ENCODE data around the gene PARVG.

Gene PARVG

DNA sequence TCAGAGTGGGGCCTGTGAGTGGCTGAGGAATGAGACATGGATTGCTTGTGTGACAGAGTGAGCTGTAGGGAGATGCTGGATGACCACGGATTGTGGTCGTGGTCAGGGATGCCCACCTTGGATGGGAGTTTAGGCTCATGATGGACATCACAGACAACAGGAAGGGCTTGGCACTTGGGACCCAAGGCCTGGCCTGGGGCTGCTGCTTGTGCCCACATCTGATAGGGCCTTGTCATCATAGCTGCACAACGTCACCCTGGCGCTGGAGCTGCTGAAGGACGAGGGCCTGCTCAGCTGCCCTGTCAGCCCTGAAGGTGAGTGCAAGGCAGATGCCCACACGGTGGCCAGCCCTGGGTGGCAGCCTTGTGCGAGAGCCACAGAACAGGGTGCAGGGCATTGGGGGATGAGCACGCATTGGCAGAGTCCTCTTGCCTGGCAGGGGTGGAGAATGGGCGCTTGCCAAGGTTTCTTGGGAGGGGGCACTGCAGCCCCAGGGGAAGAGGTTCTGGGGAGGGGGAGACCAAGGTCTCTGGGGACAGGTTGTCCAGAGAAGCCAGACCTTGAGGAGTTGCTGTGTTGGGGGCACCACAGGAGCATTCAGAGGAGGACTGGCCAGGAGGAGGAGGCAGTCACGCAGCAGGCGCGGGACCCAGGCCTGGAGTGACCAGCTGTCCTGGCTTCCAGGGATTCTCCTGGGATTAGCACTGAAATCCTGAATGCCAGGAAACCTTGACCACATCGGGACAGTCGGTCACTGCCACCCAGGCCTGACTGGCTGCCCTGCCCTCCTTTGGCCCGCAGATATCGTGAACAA lies 25.0 kb downstream of the PARVG start:
- no peak overlapping the region for H2AK5ac ChIP-seq (ENCODE audit: low read length, severe bottlenecking)
- no peak for DNase-seq
- WGBS: 87% methylated on average over 16 of the region's 16 CpGs
- no peak overlapping the region for H4K91ac ChIP-seq (ENCODE audit: low read length)
- H3K23ac ChIP-seq (ENCODE audit: low read length in 2 of 2): no peak overlapping the region
- no peak overlapping the region for H2BK12ac ChIP-seq (ENCODE audit: low read length in 2 of 2)
- H2BK120ac ChIP-seq (ENCODE audit: low read depth, low read length): no peak overlapping the region
- H3K4me3 ChIP-seq (ENCODE audit: insufficient read depth in 1 of 2, low read depth in 1 of 2, low read length in 2 of 2): no peak overlapping the region
- no peaks in the 10 kb centered on the region for H3K36me3 ChIP-seq (ENCODE audit: control insufficient read depth in 1 of 2, insufficient read depth in 2 of 2, low read depth in 1 of 2, low read length in 2 of 2)
- H2AFZ ChIP-seq (ENCODE audit: low read depth, low read length): no peak overlapping the region
- H3K4me1 ChIP-seq (ENCODE audit: control insufficient read depth, insufficient read depth, low read depth, low read length): peaks cover 12% of the 10 kb centered on the region
- H3K27me3 ChIP-seq (ENCODE audit: control insufficient read depth in 1 of 2, insufficient read depth in 1 of 2, low read length in 2 of 2): peaks cover 38 to 44% of the 10 kb centered on the region in 2 experiments
- no peak overlapping the region for H3K18ac ChIP-seq (ENCODE audit: low read depth in 1 of 2, low read length in 2 of 2)
- no peak overlapping the region for H4K8ac ChIP-seq (ENCODE audit: low read length)
- H2BK5ac ChIP-seq (ENCODE audit: low read depth, low read length, poor library complexity, severe bottlenecking): no peak overlapping the region
- H3K27ac ChIP-seq (ENCODE audit: low read length, poor library complexity, severe bottlenecking): no peak overlapping the region
- no peak overlapping the region for H3K14ac ChIP-seq (ENCODE audit: low read length in 2 of 2)
- no peaks in the 10 kb centered on the region for H3K79me1 ChIP-seq (replicated peaks; ENCODE audit: low read length, poor library complexity, severe bottlenecking)
- H2BK15ac ChIP-seq (ENCODE audit: low read depth, poor library complexity, severe bottlenecking): no peak overlapping the region
- peaks cover 15% of the 10 kb centered on the region for H3K9me3 ChIP-seq (ENCODE audit: control insufficient read depth, low read length)
- H3K9ac ChIP-seq (ENCODE audit: low read length): no peak overlapping the region
- H3K4me2 ChIP-seq (ENCODE audit: low read length, poor library complexity, severe bottlenecking): no peak overlapping the region
- no peak overlapping the region for H3K4ac ChIP-seq (ENCODE audit: low read depth in 1 of 2, low read length in 2 of 2)

DNA sequence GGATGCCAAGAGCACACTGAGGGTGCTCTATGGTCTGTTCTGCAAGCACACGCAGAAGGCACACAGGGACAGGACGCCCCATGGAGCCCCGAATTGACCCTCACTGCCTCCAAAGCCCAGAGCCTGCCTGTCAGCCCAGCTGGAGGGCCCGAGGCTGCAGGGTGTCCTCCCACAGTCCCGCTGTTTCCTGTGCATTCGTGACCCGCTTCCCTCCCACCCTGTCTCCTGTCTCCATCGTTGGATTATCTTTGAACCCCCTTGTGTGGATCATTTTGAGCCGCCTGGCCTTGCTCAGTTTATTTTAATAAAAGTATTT lies 25.6 kb downstream of the PARVG start:
- Histone ChIP-seq H2AK5ac (ENCODE audit: low read length, severe bottlenecking) (no peak overlapping the region), H2BK15ac (ENCODE audit: low read depth, poor library complexity, severe bottlenecking) (no peak overlapping the region), H3K4me3 (ENCODE audit: insufficient read depth in 1 of 2, low read depth in 1 of 2, low read length in 2 of 2) (no peak overlapping the region), H3K9ac (ENCODE audit: low read length) (no peak overlapping the region), H3K27me3 (ENCODE audit: control insufficient read depth in 1 of 2, insufficient read depth in 1 of 2, low read length in 2 of 2) (peaks cover 33 to 38% of the 10 kb centered on the region in 2 experiments), H3K14ac (ENCODE audit: low read length in 2 of 2) (no peak overlapping the region), H4K8ac (ENCODE audit: low read length) (no peak overlapping the region), H3K4ac (ENCODE audit: low read depth in 1 of 2, low read length in 2 of 2) (no peak overlapping the region), H2BK5ac (ENCODE audit: low read depth, low read length, poor library complexity, severe bottlenecking) (no peak overlapping the region), H3K36me3 (ENCODE audit: control insufficient read depth in 1 of 2, insufficient read depth in 2 of 2, low read depth in 1 of 2, low read length in 2 of 2) (no peaks in the 10 kb centered on the region), H3K18ac (ENCODE audit: low read depth in 1 of 2, low read length in 2 of 2) (no peak overlapping the region), H2BK12ac (ENCODE audit: low read length in 2 of 2) (no peak overlapping the region), H3K79me1 (replicated peaks; ENCODE audit: low read length, poor library complexity, severe bottlenecking) (no peaks in the 10 kb centered on the region), H2BK120ac (ENCODE audit: low read depth, low read length) (no peak overlapping the region), H2AFZ (ENCODE audit: low read depth, low read length) (no peak overlapping the region), H3K4me1 (ENCODE audit: control insufficient read depth, insufficient read depth, low read depth, low read length) (peaks cover 7% of the 10 kb centered on the region), H3K27ac (ENCODE audit: low read length, poor library complexity, severe bottlenecking) (no peak overlapping the region), H4K91ac (ENCODE audit: low read length) (no peak overlapping the region), H3K4me2 (ENCODE audit: low read length, poor library complexity, severe bottlenecking) (no peak overlapping the region), H3K23ac (ENCODE audit: low read length in 2 of 2) (no peak overlapping the region), H3K9me3 (ENCODE audit: control insufficient read depth, low read length) (peaks cover 15% of the 10 kb centered on the region)
- DNase-seq: no peak
- WGBS: 78% methylated on average over 7 of the region's 9 CpGs

DNA sequence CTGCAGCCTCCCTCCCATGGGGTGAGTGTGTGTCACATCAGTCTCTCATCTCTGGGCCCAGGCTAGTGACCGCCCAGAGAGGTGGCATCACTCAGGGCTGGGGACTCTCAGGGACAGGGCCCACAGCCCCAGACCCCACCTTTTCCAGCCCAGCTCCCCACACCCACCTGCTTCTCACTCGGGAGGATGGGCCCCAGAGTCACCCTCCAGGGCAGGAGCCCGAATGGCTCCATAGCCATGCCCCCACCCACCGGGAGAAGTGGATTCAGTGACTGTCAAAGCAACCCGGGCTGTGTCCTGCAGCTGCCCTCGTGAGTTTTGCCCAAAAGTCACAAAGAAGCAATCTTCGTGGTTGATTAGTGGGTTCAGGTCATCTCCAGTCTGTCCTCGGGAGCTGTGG lies 26.0 kb downstream of the PARVG start:
- Histone ChIP-seq H2BK5ac (ENCODE audit: low read depth, low read length, poor library complexity, severe bottlenecking) (no peak overlapping the region), H3K79me1 (replicated peaks; ENCODE audit: low read length, poor library complexity, severe bottlenecking) (no peaks in the 10 kb centered on the region)
- WGBS: 78% methylated on average over 8 of the region's 8 CpGs

DNA sequence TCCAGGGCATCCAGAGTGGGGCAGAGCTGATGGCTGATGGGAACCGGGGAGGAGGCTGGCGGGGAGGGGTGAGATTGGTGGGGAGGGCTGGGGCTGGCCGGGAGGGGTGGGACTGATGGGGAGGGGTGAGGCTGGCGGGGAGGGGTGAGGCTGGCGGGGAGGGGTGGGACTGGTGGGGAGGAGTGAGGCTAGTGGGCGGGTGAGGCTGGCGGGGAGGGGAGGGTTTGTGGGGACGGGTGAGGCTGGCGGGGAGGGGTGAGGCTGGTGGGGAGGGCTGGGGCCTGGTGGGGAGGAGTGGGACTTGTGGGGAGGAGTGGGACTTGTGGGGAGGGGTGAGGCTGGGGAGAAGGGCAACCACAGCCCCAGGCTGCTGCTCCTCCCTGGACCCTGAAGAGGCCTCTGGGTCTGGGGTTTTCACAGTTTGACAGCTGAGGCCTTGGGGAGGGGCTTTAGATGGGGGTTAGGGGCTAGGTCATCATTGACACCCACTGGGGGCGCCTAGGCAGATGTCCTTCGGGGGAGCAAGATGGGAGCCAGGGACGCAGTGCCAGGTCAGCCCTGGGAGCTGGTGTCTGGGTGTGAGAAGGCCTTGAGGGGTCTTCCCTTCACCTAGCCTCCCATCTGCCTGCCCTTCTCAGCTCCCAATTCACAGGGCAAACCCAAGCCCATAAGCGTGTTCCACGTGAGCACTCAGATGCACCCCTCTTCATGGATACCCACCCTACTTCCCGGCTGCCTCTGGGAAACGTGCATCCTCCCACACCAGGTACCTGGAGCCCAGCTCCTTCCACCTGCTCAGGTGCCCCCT lies 26.7 kb downstream of the PARVG start:
- peak overlapping the region in 1 of 2 experiments; percentile 22 for H3K14ac ChIP-seq (ENCODE audit: low read length in 2 of 2)
- H3K9ac ChIP-seq (ENCODE audit: low read length): no peak overlapping the region
- peaks cover 34 to 42% of the 10 kb centered on the region in 2 experiments for H3K27me3 ChIP-seq (ENCODE audit: control insufficient read depth in 1 of 2, insufficient read depth in 1 of 2, low read length in 2 of 2)
- no peak overlapping the region for H2BK12ac ChIP-seq (ENCODE audit: low read length in 2 of 2)
- no peak overlapping the region for H3K27ac ChIP-seq (ENCODE audit: low read length, poor library complexity, severe bottlenecking)
- H3K4me3 ChIP-seq (ENCODE audit: insufficient read depth in 1 of 2, low read depth in 1 of 2, low read length in 2 of 2): no peak overlapping the region
- H3K4me2 ChIP-seq (ENCODE audit: low read length, poor library complexity, severe bottlenecking): no peak overlapping the region
- no peak overlapping the region for H4K91ac ChIP-seq (ENCODE audit: low read length)
- no peak overlapping the region for H3K18ac ChIP-seq (ENCODE audit: low read depth in 1 of 2, low read length in 2 of 2)
- no peak overlapping the region for H2BK5ac ChIP-seq (ENCODE audit: low read depth, low read length, poor library complexity, severe bottlenecking)
- 83% methylated on average over 12 of the region's 16 CpGs for WGBS
- no peak overlapping the region for H2BK120ac ChIP-seq (ENCODE audit: low read depth, low read length)
- H3K79me1 ChIP-seq (replicated peaks; ENCODE audit: low read length, poor library complexity, severe bottlenecking): no peaks in the 10 kb centered on the region
- no peak overlapping the region for H3K4ac ChIP-seq (ENCODE audit: low read depth in 1 of 2, low read length in 2 of 2)
- peaks cover 1% of the 10 kb centered on the region for H3K4me1 ChIP-seq (ENCODE audit: control insufficient read depth, insufficient read depth, low read depth, low read length)
- no peak for DNase-seq
- H2AK5ac ChIP-seq (ENCODE audit: low read length, severe bottlenecking): no peak overlapping the region
- H2BK15ac ChIP-seq (ENCODE audit: low read depth, poor library complexity, severe bottlenecking): no peak overlapping the region
- no peak overlapping the region for H2AFZ ChIP-seq (ENCODE audit: low read depth, low read length)
- peaks cover 15% of the 10 kb centered on the region for H3K9me3 ChIP-seq (ENCODE audit: control insufficient read depth, low read length)
- H3K23ac ChIP-seq (ENCODE audit: low read length in 2 of 2): no peak overlapping the region
- H3K36me3 ChIP-seq (ENCODE audit: control insufficient read depth in 1 of 2, insufficient read depth in 2 of 2, low read depth in 1 of 2, low read length in 2 of 2): no peaks in the 10 kb centered on the region
- no peak overlapping the region for H4K8ac ChIP-seq (ENCODE audit: low read length)

More for the DNA sequence above, 26.0 kb downstream of the PARVG start:
- Histone ChIP-seq H3K9me3 (ENCODE audit: control insufficient read depth, low read length) (peaks cover 15% of the 10 kb centered on the region), H3K4me1 (ENCODE audit: control insufficient read depth, insufficient read depth, low read depth, low read length) (peaks cover 7% of the 10 kb centered on the region), H3K23ac (ENCODE audit: low read length in 2 of 2) (no peak overlapping the region), H3K18ac (ENCODE audit: low read depth in 1 of 2, low read length in 2 of 2) (no peak overlapping the region), H3K4me2 (ENCODE audit: low read length, poor library complexity, severe bottlenecking) (no peak overlapping the region), H3K9ac (ENCODE audit: low read length) (no peak overlapping the region), H3K27ac (ENCODE audit: low read length, poor library complexity, severe bottlenecking) (no peak overlapping the region), H3K36me3 (ENCODE audit: control insufficient read depth in 1 of 2, insufficient read depth in 2 of 2, low read depth in 1 of 2, low read length in 2 of 2) (no peaks in the 10 kb centered on the region), H4K91ac (ENCODE audit: low read length) (no peak overlapping the region), H2AFZ (ENCODE audit: low read depth, low read length) (no peak overlapping the region), H2BK120ac (ENCODE audit: low read depth, low read length) (no peak overlapping the region), H2BK15ac (ENCODE audit: low read depth, poor library complexity, severe bottlenecking) (no peak overlapping the region), H2AK5ac (ENCODE audit: low read length, severe bottlenecking) (no peak overlapping the region), H3K4ac (ENCODE audit: low read depth in 1 of 2, low read length in 2 of 2) (no peak overlapping the region), H2BK12ac (ENCODE audit: low read length in 2 of 2) (no peak overlapping the region), H3K14ac (ENCODE audit: low read length in 2 of 2) (no peak overlapping the region), H4K8ac (ENCODE audit: low read length) (no peak overlapping the region), H3K4me3 (ENCODE audit: insufficient read depth in 1 of 2, low read depth in 1 of 2, low read length in 2 of 2) (no peak overlapping the region), H3K27me3 (ENCODE audit: control insufficient read depth in 1 of 2, insufficient read depth in 1 of 2, low read length in 2 of 2) (peaks cover 31 to 39% of the 10 kb centered on the region in 2 experiments)
- no peak for DNase-seq
